Upper lobe of left lung (tissue), 6 donors: ENCODE data around the gene SEMA5A. TPM values are rescaled to one million over a fixed set of nuclear protein-coding genes. Genes with fewer than 3 reads are reported as not detected.

ENCODE experiments used
- ATAC-seq, 2 donors: fragments of 200-7000 bp; cut with Tn5 transposase; one replicate each; pipeline ENCODE4 v1.9.1; 2022; ENCODE audit warnings: mild to moderate bottlenecking in 2 of 2, moderate library complexity in 2 of 2; ENCODE audit not compliant: low FRiP score in 2 of 2
- DNase-seq, 2 donors: peaks; one replicate each; pipeline ENCODE4 v3.0.0-alpha.2; 2019 to 2020
- H3K27ac ChIP-seq, 4 donors: fragments of 200-600 bp; sonication (generic); one replicate each; pipeline ENCODE4 v1.5.1; 2016 to 2019
- H3K27me3 ChIP-seq, 4 donors: fragments of 200-600 bp; sonication (generic); one replicate each; pipeline ENCODE4 v1.5.1; 2017 to 2019
- H3K36me3 ChIP-seq, 4 donors: fragments of 200-600 bp; sonication (generic); one replicate each; pipeline ENCODE4 v1.5.1; 2016 to 2019
- H3K4me1 ChIP-seq, 4 donors: fragments of 200-600 bp; sonication (generic); one replicate each; pipeline ENCODE4 v1.5.1; 2018 to 2019
- H3K4me3 ChIP-seq, 4 donors: fragments of 200-600 bp; sonication (generic); one replicate each; pipeline ENCODE4 v1.5.1; 2017 to 2019; ENCODE audit warnings: mild to moderate bottlenecking in 2 of 4, moderate library complexity in 1 of 4
- H3K9me3 ChIP-seq, 4 donors: fragments of 200-600 bp; sonication (generic); one replicate each; pipeline ENCODE4 v1.5.1; 2018 to 2019
- CTCF ChIP-seq, 6 experiments: fragments of 450-650 bp in 4 of 6; fragments of 200-600 bp in 2 of 6; sonication (generic) in 2 of 6; IDR thresholded peaks; one replicate each; pipeline ENCODE4 v1.5.1; 2016 to 2019; ENCODE audit warnings: antibody characterized with exemption in 6 of 6
- EP300 ChIP-seq, 4 donors: sonication (generic); formaldehyde crosslinking; IDR thresholded peaks; one replicate each; pipeline ENCODE4 v1.5.1; 2017; ENCODE audit warnings: antibody characterized with exemption in 4 of 4, control low read depth in 2 of 4
- POLR2A ChIP-seq, 4 donors: fragments of 450-650 bp; IDR thresholded peaks; one replicate each; pipeline ENCODE4 v1.5.1; 2016 to 2017; ENCODE audit warnings: antibody characterized with exemption in 4 of 4, mild to moderate bottlenecking in 2 of 4
- POLR2AphosphoS5 ChIP-seq, 2 donors: sonication (generic); formaldehyde crosslinking; IDR thresholded peaks; one replicate each; pipeline ENCODE4 v1.5.1; 2017; ENCODE audit warnings: antibody characterized with exemption in 2 of 2
- WGBS, 2 donors: methylation state at CpG; one replicate each; pipeline ENCODE4 v1.1.5; 2017 to 2018; 5-methylcytosine and 5-hydroxymethylcytosine counted together
- total RNA-seq, 6 donors: library from RNA; depleted of rRNA in 4 of 6; stranded (reverse); fragments of >200 nt in 4 of 6; gene quantifications; one replicate each; pipeline versions ENCODE4 v1.1.0 to v1.2.1, GENCODE V29; 2016 to 2021
- donor health status: DM: no; HTN: no; CAD: no; lungs with moderate emphysema.
- donor health status: DM: no; HTN: yes; CAD: no; lungs with severe emphysema.

Gene SEMA5A
- total RNA-seq, 6 donors from 2014 or later, result 5.2 to 40.5 (median 27.5) TPM

- DNase-seq (no peak), ATAC-seq (no peak)
- H3K27ac ChIP-seq, result no peak overlapping the region
- no peak overlapping the region for H3K4me3 ChIP-seq
- H3K9me3 ChIP-seq, result no peaks in the 10 kb centered on the region
- TF ChIP-seq POLR2AphosphoS5 (IDR thresholded peaks at IDR 0.05), result no peak
- TF ChIP-seq POLR2A (IDR thresholded peaks at IDR 0.05), result no peak
- TF ChIP-seq CTCF (IDR thresholded peaks at IDR 0.05), result no peak
- TF ChIP-seq EP300 (IDR thresholded peaks at IDR 0.05), result no peak
- 15 to 17% methylated on average over 2 of the region's 2 CpGs for whole genome bisulfite sequencing, 2 donors
- no peaks in the 10 kb centered on the region for H3K27me3 ChIP-seq
- peaks cover 0 to 5% (median 2%) of the 10 kb centered on the region in 4 donors for H3K4me1 ChIP-seq
- H3K36me3 ChIP-seq, result no peaks in the 10 kb centered on the region
These were observed 124.0 kb downstream of the SEMA5A start for GRCh38 chr5:9421884-9422283.

GRCh38 chr5:9419794-9420193 lies 126.1 kb downstream of the SEMA5A start:
- peaks cover 0 to 5% (median 2%) of the 10 kb centered on the region in 4 donors for H3K4me1 ChIP-seq
- DNase-seq (no peak), ATAC-seq (no peak)
- H3K36me3 ChIP-seq, result no peaks in the 10 kb centered on the region
- H3K4me3 ChIP-seq, result no peak overlapping the region
- TF ChIP-seq EP300 (IDR thresholded peaks at IDR 0.05), result no peak
- no peak for TF ChIP-seq POLR2A (IDR thresholded peaks at IDR 0.05)
- no peak for TF ChIP-seq CTCF (IDR thresholded peaks at IDR 0.05)
- TF ChIP-seq POLR2AphosphoS5 (IDR thresholded peaks at IDR 0.05), result no peak
- H3K27me3 ChIP-seq, result no peaks in the 10 kb centered on the region
- no peaks in the 10 kb centered on the region for H3K9me3 ChIP-seq
- 88 to 90% methylated on average over 5 of the region's 5 CpGs for WGBS, 2 donors
- H3K27ac ChIP-seq, result no peak overlapping the region

GRCh38 chr5:9415566-9415965 lies 130.3 kb downstream of the SEMA5A start:
- ATAC-seq, result no peak
- no peak for DNase-seq
- no peak overlapping the region for H3K27ac ChIP-seq
- no peak overlapping the region for H3K4me3 ChIP-seq
- 86% methylated on average over 2 of the region's 2 CpGs for WGBS, 2 donors
- H3K4me1 ChIP-seq, result no peaks in the 10 kb centered on the region
- no peaks in the 10 kb centered on the region for H3K9me3 ChIP-seq
- no peaks in the 10 kb centered on the region for H3K27me3 ChIP-seq
- no peaks in the 10 kb centered on the region for H3K36me3 ChIP-seq
- no peak for TF ChIP-seq POLR2A (IDR thresholded peaks at IDR 0.05)
- TF ChIP-seq POLR2AphosphoS5 (IDR thresholded peaks at IDR 0.05), result no peak
- no peak for TF ChIP-seq CTCF (IDR thresholded peaks at IDR 0.05)
- no peak for TF ChIP-seq EP300 (IDR thresholded peaks at IDR 0.05)

- no peak for DNase-seq
- TF ChIP-seq POLR2AphosphoS5 (IDR thresholded peaks at IDR 0.05) (no peak), CTCF (IDR thresholded peaks at IDR 0.05) (no peak), POLR2A (IDR thresholded peaks at IDR 0.05) (no peak), EP300 (IDR thresholded peaks at IDR 0.05) (no peak)
- 83 to 92% methylated on average over 3 of the region's 3 CpGs for WGBS, 2 donors
These were observed 130.8 kb downstream of the SEMA5A start for GRCh38 chr5:9415091-9415490.

GRCh38 chr5:9411142-9411541 lies 134.7 kb downstream of the SEMA5A start:
- Histone ChIP-seq H3K27ac (no peak overlapping the region), H3K9me3 (no peaks in the 10 kb centered on the region), H3K36me3 (no peaks in the 10 kb centered on the region), H3K4me3 (no peak overlapping the region), H3K27me3 (no peaks in the 10 kb centered on the region), H3K4me1 (no peaks in the 10 kb centered on the region)
- DNase-seq (no peak), ATAC-seq (no peak)
- 59 to 70% methylated on average over 4 of the region's 4 CpGs for WGBS, 2 donors
- TF ChIP-seq POLR2A (IDR thresholded peaks at IDR 0.05) (no peak), POLR2AphosphoS5 (IDR thresholded peaks at IDR 0.05) (no peak), EP300 (IDR thresholded peaks at IDR 0.05) (no peak), CTCF (IDR thresholded peaks at IDR 0.05) (no peak)

More at GRCh38 chr5:9415091-9415490, 130.8 kb downstream of the SEMA5A start:
- no peak overlapping the region for H3K27ac ChIP-seq
- ATAC-seq, result no peak
- H3K36me3 ChIP-seq, result no peaks in the 10 kb centered on the region
- H3K4me1 ChIP-seq, result no peaks in the 10 kb centered on the region
- H3K27me3 ChIP-seq, result no peaks in the 10 kb centered on the region
- no peak overlapping the region for H3K4me3 ChIP-seq
- H3K9me3 ChIP-seq, result no peaks in the 10 kb centered on the region
